ENCODE measurements around the gene CREB3L1.
"Not testable (repeated sequence)": the region's sequence is repeated elsewhere in the genome, so short reads cannot be mapped to it uniquely, and the experiment has no call there.

Gene CREB3L1

DNA sequence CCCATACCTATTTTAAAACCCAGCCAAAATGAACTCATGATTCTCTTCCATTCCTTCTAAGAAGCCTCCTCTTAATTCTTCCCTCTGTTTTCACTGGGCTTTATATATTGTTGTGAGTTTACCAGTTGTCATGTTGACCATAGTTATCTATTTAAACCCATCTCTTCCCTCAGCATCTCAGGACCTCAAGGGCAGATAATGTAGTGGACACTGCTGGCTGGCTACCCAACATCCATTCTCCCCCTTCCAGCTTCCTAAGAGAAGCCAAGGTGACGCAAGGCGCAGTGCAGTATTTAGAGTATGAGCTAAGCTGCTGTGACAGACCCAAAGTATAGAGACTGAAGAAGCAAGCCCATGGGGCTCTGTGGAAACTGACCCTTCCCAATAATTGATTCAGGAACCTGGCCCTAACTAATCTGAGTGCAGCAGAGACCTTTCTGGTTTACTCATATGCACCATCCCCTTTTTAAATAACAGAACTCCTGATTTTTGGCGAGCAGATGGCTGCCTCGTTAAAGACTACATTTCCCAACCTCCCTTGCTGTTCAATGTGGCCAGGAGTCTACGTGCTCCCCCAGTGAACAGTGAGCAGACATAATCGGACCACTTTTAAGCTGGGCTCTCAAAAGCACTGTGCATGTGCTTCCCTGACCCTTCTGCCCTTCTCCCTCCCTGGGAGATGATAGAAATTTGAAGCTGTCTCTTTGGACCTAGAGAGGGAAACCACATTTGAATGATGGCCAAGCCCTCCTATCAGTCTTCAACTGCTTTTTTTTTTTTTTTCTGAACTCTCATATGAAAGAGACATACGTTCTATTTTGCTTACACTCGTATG, 28.1 kb upstream of the CREB3L1 start:
- no peak for DNase-seq

DNA sequence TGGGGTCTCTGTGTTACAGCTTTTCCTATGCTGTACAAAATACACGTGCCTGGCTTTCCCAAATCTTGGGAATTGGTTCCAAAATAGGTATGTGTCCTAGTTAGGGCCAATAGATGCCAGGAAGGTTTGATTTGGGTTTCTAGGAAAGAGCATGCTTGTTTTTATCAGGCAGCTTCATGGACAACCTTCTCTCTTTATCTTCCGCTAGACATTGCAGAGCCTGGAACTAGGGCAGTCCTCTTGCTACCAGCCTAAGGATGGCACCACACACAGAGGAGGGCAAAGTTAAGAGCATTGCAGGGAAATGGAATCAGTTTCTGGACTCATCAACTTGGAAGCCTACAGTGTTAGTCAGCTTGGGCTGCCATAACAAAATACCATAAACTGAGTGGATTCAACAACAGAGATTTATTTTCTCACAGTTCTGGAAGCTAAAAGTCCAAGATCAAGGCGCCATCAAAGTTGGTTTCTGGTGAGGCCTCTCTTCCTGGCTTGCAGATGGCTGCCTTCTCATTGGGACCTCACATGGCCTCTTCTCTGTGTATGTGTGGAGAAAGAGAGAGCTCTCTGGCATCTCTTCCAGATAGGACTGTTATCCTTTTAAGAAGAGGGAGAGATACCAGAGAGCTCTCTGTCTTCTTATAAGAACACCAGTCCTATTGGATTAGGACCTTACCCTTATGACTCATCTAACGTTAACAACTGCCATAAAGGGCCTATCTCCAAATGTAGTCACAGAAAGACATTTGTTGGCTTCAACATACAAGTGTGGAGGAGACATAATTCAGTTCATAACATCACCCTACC, 27.3 kb upstream of the CREB3L1 start:
- DNase-seq, result no peak

DNA sequence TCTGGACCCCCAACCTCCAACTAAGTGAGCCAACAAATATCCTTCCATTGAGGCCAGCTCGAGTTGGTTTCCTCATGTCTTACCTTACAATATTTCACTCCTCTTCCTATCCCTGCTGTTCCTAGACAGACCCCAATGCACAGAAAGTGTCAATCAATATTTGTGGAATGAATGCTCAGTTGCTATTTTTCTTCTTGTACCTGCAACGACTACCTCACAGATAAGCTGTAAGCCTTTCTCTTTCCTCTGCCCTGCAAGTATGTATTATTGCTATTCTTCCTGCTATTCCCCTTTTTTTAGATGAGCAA, 26.8 kb upstream of the CREB3L1 start:
- DNase-seq, result no peak

DNA sequence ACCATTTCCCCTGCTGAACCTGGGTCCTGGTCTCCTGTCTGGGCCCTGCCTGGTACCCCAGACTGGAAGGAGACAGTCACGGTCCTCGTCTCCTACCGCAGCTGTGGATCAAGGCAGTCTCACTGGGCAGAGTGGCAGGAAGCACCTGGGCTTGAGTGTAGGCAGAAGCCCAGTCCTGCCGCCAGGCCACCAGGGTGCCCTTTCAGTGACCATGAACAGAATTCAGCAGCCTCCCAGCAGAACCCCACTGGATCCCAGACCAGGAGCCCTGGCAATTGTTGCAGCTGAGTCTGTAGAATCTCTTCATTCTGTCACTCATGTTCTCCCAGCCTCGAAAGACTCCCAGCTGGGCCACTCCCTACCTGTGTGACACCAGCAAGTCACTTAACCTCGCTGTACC, 25.5 kb upstream of the CREB3L1 start:
- no peak for DNase-seq

DNA sequence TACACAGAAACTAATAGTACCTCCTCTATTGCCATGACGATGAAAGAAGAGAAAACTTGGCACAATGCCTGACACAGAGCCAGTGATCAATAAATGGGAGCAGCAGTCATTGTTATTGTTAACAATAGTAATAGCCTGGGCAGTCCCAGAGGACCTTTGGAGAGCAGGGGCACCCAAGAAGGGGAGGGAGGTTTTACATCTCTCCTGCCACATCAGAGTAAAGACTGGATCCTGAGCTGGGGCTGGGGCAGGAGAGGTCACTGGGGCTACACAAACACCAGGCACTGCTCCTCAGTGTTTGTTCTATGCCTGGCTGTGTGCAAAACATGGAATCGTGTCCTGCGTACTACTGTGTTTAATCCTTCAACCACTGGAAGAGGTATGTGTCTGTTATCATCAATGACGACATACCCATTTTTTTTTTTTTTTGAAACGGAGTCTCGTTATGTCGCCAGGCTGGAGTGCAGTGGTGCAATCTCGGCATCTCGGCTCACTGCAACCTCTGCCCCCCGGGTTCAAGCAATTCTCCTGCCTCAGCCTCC, 25.0 kb upstream of the CREB3L1 start:
- DNase-seq, result no peak

DNA sequence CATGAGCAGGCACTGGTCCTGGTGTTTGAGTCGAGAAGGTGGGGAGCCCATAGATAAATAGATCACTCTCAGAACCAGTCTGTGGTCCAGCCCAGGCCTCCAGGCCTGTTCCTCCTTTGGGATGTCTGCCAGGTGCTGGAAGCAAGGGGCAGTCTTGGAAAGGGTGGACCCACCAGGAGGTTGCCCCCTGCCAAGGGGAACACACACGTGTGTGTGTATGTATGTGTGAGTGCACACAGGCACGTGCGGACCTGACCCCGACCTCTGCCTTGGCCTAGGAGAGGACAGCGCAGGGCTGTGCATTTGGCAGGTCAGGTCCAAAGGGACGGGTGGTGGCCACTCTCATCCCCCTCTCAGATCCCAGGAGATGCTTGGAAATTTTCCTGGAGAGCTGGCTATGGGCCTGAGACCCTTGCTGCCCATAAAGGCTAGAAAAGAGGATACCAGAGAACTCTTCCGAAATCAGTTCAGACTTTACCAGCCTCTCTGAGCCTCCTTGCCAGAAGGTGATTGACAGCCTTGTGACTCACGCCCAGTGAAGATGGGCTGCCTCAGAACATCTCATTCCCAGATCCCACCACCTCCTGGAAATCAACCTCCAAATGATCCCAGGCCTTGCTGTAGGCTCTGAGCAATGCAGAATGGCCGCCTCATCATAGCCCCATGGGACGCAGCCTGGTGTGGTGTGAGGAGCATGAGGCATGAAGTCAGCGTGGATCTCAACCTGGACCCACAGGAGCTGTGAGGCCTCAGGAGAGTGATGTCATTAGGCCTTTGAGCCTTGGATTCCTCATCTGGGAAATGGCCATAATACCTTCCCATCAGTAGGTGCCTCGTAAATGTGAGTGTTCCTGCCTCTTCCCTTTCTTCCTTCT, 24.0 kb upstream of the CREB3L1 start:
- DNase-seq, result no peak

DNA sequence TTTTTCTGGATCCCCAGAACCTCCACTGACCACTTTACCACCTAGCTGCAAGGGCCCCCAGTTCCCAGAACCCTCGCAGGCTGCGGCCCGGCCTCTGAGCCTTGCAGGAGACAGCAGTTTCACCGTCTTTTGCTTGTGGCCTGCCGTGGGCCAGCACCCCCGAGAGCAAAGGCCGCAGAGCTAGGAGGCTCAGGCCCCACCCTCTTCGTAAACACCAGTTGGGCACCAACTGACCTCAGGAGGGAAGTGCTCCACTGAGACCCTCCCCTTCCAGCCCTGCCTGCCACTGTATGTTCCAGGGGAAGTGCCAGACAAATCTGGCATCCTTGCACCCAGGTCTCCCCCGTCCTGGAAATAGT, 23.4 kb upstream of the CREB3L1 start:
- no peak for DNase-seq

DNA sequence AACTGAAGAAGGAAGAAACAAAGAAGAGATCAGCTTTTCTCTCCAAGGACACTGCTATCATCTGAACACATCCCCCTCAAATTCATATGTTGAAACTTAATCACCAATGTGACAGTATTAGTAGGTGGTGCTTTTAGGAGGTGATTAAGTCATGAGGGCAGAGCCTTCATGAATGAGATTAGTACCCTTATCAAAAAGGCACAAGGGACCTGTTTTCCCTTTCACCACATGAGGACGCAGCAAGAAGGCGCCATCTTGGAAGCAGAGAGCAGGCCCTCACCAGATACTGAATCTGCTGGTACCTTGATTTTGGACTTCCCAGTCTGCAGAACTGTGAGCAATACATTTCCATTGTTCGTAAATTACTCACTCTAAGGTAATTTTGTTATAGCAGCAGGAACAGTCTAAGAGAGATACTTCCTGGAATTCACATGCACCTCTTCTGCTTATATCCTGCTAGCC, 20.9 kb upstream of the CREB3L1 start:
- no peak for DNase-seq

DNA sequence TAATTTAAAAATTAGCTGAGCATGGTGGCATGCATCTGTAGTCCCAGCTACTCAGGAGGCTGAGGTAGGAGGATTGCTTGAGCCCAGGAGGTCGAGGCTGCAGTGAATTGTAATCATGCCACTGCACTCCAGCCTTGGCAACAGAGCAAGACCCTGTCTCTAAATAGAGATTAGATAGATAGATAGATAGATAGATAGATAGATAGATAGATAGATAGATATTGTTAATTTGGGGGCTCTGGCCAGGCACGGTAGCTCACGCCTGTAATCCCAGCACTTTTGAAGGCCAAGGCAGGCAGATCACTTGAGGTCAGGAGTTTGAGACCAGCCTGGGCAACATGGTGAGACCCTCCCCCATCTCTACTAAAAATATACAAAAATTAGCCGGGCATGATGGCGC, 18.1 kb upstream of the CREB3L1 start:
- DNase-seq, result not testable (repeated sequence)

DNA sequence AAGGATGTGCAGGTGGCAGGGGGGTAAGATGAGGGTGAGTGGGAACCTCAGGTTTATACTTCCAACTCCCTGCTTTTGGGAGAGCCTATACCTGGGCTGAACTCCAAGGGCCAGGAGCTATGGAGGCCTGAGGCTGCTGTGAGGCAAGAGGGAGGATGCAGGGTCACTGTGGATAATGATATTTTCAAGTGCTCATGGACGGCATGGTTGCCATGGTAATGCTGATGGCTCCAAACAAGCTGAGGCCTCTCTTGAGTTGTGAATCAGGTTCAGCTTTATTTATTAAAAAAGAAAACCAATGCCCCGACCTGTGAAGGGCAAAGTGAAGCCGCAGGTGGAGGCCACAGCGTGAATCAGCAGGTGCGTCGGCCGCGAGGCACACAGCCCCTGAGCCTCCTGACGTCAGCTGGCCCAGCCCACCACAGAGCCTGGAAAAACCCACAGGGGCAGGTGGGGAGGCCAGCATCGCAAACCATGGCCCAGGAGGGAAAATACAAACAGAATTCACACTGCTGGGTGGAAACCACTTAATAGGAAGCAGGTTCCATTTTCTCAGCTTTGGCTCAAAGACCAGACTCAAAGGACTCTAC, 17.4 kb upstream of the CREB3L1 start:
- DNase-seq, result no peak

DNA sequence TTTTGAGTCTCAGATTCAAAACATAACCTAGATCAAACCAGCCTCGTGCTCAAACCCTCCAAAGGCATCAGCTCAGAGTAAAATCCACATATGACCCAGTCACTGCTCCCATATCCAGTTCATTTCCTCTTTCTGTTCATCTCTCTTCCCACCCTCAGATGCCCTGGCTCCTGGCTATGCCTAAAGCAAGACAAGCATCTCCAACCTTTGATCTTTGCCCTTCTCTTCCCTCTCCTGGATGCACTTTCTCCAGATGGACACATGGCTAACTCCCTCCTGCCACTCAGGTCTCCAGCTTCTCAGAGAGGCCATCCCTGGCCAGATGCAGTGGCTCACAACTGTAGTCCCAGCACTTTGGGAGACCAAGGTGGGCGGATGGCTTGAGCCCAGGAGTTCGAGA, 14.3 kb upstream of the CREB3L1 start:
- no peak for DNase-seq

DNA sequence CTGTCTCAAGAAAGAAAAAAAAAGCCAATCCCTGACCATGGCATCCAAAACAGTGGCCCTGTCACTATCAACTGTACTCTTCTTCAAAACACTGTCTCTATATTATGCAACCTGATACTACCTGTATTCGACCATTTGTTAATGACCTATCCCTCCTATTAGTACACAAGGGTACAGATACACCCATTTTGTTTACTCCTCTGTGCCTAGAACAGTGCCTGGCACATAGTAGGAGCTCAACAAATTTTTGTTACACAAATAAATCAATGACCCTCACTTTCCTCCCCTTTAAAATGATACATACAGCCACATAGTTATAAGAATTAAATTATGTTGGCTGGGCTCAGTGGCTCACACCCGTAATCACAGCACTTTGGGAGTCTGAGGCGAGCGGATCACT, 13.4 kb upstream of the CREB3L1 start:
- no peak for DNase-seq

DNA sequence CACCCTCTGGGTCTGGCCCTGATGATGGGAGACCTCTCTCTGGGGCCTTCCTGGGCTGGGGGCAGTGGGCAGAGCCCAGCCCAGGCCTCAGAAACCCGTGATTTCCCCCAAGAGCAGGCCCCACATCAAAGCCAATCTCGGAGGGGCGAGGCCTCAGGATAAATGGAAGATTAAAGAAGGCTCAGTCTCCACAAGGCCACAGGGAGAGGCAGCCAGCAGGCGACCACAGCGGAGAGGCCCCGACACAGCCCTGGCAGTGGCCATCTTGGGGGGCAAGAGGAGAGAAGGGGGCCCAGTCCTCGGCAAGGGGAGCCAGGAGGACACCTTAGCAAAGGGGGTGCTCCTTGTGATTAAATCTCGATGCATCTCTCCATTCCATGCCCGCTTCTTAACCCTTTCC, 12.5 kb upstream of the CREB3L1 start:
- DNase-seq, result no peak

DNA sequence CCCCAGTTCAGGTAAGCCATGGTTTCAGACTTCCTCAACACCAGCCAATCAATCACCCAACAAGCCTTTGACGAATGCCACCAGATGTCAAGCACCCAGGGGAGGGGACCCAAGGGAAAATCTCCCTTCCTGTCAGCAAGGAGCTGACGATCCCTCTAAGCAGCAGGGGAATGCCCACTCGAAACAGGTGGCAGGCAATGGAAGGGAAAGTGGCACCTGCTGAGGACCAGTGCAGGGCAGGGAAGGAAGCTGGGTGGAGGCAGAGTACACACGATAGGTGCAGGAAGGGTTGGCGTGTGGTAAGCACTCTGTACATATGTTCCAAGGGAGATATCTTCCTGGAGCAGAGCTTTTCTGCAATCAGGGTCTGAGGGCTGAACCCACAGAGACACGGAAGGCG, 11.7 kb upstream of the CREB3L1 start:
- DNase-seq, result no peak

DNA sequence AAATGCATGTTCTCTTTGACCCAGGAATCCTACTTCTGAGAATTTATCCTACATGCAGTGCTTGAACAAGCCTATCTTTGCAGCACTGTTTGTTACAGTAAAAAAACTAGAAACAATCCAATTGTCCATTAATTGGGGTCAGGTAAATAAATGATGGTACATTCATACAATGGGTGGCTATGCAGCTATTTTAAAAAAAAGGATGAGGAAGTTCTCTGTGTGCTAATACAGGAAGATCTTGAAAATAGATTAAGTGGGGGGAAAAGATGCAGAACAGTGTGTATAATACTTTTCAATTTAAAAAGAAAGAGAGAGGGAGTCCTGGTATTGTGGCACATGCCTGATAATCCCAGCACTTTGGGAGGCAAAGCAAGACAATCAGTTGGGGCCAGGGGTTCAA, 9.5 kb upstream of the CREB3L1 start:
- DNase-seq, result no peak

DNA sequence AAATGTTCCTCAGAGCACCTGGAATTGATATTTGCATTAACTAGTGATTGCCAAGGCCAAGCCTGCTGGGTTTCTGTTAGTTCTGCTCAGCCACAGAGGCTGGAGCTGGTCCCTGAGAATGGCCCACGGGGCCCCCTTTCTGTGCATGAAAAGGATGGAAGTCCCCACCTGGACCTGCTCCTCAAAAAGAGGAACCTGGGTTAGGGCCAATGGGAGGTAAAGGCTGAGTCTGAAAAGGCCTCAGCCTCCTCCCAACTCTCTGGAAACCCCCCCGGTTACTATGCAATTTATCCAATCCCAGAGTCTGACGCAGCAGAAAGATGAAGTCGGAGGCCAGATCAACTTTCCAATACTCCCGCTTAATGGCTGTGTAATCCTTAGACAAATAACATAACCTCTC, 6.8 kb upstream of the CREB3L1 start:
- DNase-seq, result no peak

DNA sequence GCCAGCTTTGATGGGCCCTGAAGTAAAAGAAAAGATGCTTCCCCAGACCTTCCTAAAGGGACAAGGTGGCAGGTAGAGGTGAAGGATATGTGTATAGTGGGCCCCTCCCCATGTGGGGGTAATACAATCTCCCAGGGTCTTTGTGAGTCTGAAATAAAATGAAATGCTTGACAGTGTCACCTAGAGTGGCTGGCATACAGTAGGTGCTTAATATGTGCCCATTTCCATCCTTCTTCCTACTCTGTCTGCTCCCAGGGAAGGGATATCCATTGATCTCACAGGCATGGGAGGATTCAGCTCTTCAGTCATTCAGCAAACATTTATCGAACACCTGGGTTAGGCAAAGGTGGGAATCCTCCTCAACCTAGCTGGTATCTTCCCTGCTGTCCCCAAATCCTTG, 6.1 kb upstream of the CREB3L1 start:
- no peak for DNase-seq

DNA sequence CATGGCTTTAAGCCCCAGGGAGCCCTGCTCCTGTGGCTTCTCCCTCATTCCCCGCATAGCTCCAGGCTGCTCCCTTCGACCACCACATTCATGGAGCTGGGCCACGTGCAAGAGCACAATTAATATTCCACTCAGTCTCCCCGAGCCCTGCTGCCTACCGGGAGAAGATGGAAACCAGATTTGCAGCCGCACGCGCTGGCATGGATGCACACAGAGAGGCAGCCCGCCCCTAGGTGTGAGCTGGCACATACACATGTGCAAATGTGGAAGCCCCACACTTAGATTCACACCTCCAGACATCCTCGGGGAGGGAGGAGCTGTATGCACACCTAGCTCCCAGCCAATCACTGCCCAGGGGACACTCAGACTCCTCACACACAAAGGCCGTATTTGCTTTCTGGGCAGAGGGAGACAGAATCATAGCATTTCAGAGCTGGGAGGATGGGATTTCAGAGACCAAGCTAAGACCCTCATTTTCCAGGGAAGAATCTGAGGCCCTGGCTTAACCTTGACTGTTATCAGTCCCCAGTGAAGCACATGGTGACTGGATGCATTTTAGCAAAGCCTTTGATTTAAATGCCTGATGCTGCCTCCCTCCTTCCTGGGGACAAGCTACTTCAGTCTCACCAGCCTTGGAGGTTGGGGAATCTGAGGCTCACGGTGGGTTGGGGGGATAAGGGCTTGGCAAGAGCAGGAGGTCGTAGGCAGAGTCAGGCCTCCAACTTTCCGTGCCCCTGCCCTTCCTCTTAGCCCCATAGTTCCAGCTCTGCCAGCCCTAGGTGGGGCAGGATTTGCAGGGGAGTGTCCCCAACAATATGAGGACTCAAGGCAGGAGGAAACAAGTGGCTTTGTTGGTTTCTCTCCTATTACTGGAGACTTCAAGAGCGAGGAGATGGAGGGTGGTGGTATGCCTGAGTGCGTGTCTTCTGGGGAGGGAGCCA, 5.3 kb upstream of the CREB3L1 start:
- no peak for DNase-seq

DNA sequence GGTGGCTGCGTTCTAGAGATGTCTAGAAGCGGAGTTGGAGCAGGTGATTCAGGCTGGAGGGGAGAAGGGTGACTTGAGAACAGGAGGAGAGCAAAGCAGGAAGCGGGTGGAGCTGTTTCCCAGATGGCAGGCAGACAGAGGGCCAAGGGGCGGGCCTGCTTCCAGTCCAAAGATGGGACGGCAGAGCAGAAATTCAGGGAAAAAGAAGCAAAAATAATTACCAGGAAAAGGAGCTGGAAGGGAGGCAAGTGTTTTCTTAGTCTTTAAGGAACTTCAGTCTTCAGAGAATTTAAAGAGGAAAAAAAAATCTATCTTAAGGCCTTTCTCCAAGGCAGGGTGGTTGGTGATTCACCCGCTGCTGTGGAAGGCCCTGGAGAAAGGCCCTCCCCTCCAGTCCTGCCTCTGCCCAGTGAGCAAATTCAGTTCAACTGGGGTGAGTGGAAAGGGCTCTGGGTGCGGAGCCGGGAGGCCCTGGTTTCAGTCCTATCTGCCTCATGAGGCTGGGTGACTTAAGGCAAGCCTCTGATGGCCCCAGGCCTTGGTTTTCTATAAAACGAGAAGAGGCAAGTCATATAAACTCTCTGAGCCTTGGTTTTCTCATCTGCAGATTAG, 4.5 kb upstream of the CREB3L1 start:
- no peak for DNase-seq

DNA sequence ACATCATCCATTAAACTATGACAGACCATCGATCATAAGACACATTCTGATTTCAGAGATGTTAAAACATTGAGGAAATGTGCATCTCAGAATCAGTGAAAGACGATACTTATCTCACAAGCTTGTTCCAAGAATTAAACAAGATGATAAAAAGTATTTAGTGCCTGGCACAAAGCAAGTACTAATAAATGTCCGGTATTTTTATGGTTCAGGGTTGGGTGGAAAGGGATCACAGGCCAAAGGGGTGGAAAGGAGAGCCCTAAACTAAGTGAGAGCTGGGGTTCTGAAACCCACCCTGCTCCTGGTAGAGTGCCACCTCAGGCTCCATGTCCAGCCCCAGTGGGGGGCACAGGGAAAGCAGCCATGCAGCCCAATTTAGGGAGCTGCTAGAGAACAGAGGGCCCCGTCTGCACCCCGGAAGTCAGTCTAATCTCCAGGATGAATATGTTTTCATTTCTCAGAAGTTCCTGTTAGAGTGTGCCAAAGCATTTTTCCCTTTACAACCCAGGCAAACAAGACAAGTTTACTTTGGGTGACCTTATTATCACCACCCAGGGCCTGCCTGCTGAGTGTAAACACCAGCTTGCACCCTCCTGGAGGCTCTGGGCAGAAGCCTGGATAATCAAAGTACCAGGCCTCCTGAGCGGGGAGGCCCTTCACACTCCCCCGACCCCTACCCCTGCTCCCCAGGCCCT, 3.8 kb upstream of the CREB3L1 start:
- DNase-seq, result no peak

All from activated CD4-positive, alpha-beta T cell treated with anti-CD3 and anti-CD28 coated beads for 1 hour (primary cell).